CD14-positive monocyte (primary cell): ENCODE data around the gene MORC1. TPM values are rescaled to one million over a fixed set of nuclear protein-coding genes. Genes with fewer than 3 reads are reported as not detected.

Experiments used
- DNase-seq, 3 donors: peaks; one replicate each; pipeline ENCODE4 v3.0.0-alpha.2; 2011 to 2022
- H2AFZ ChIP-seq: 2 replicates; pipeline ENCODE4 v1.6.0; 2012; ENCODE audit warnings: mild to moderate bottlenecking, low read depth, low read length, inconsistent platforms; ENCODE audit not compliant: insufficient read depth, poor library complexity, severe bottlenecking
- H3K27ac ChIP-seq, 2 donors: 1 replicate in 1 of 2; 2 replicates in 1 of 2; pipeline ENCODE4 v1.5.1; 2012 to 2013; ENCODE audit warnings: low read length in 2 of 2, control low read depth in 1 of 2, inconsistent platforms in 1 of 2, low read depth in 1 of 2, mild to moderate bottlenecking in 1 of 2
- H3K27me3 ChIP-seq, 2 donors: one replicate each; pipeline versions ENCODE4 v1.6.0 to v1.6.1; 2011 to 2013; ENCODE audit warnings: low read length in 2 of 2; ENCODE audit not compliant: control insufficient read depth in 2 of 2, insufficient read depth in 2 of 2
- H3K36me3 ChIP-seq, 2 donors: replicated peaks in 1 of 2; 1 replicate in 1 of 2; 2 replicates in 1 of 2; pipeline versions ENCODE4 v1.5.1 to v1.6.1; 2012 to 2013; ENCODE audit warnings: low read length in 2 of 2, control low read depth in 1 of 2, inconsistent platforms in 1 of 2, mild to moderate bottlenecking in 1 of 2; ENCODE audit not compliant: insufficient read depth in 2 of 2, control insufficient read depth in 1 of 2
- H3K4me1 ChIP-seq, 2 donors: 1 replicate in 1 of 2; 2 replicates in 1 of 2; pipeline versions ENCODE4 v1.5.1 to v1.6.1; 2012 to 2013; ENCODE audit warnings: low read length in 2 of 2, control low read depth in 1 of 2, inconsistent platforms in 1 of 2, mild to moderate bottlenecking in 1 of 2, moderate library complexity in 1 of 2; ENCODE audit not compliant: insufficient read depth in 2 of 2, control insufficient read depth in 1 of 2
- H3K4me2 ChIP-seq: replicated peaks from 2 replicates; pipeline ENCODE3; 2012; ENCODE audit warnings: low read length, moderate library complexity, mild to moderate bottlenecking; ENCODE audit not compliant: poor library complexity, severe bottlenecking; ENCODE audit errors: extremely low read depth
- H3K4me3 ChIP-seq, 3 experiments: fragments of 200-600 bp in 1 of 3; sonication (generic) in 1 of 3; replicated peaks in 1 of 3; 1 replicate in 2 of 3; 2 replicates in 1 of 3; pipeline ENCODE4 v1.5.1; 2011 to 2013; ENCODE audit warnings: low read length in 3 of 3, mild to moderate bottlenecking in 3 of 3, control low read depth in 2 of 3, low read depth in 2 of 3, inconsistent platforms in 1 of 3, moderate library complexity in 1 of 3
- H3K79me2 ChIP-seq: 2 replicates; pipeline ENCODE4 v1.6.0; 2012; ENCODE audit warnings: mild to moderate bottlenecking, control low read depth, inconsistent platforms, low read length, moderate library complexity; ENCODE audit not compliant: insufficient read depth
- H3K9ac ChIP-seq: 2 replicates; pipeline ENCODE4 v1.6.0; 2017; ENCODE audit warnings: low read length, mild to moderate bottlenecking; ENCODE audit not compliant: insufficient read depth, poor library complexity, severe bottlenecking
- H3K9me3 ChIP-seq, 2 donors: replicated peaks in 1 of 2; 1 replicate in 1 of 2; 2 replicates in 1 of 2; pipeline versions ENCODE4 v1.5.1 to v1.6.1; 2012 to 2013; ENCODE audit warnings: low read length in 2 of 2, control low read depth in 1 of 2; ENCODE audit not compliant: control insufficient read depth in 1 of 2, insufficient read depth in 1 of 2
- H4K20me1 ChIP-seq: 2 replicates; pipeline ENCODE4 v1.6.0; 2012; ENCODE audit warnings: mild to moderate bottlenecking, low read length, control low read depth, moderate library complexity; ENCODE audit not compliant: insufficient read depth
- H3K27ac Mint-ChIP-seq, 7 donors: one replicate each; pipeline ENCODE4 v1.8.0; 2020; ENCODE audit warnings: mild to moderate bottlenecking in 7 of 7, mixed read lengths in 7 of 7, moderate library complexity in 6 of 7, inconsistent platforms in 2 of 7
- H3K27me3 Mint-ChIP-seq, 3 donors: one replicate each; pipeline ENCODE4 v1.8.0; 2021 to 2022; ENCODE audit warnings: low read depth in 3 of 3, mild to moderate bottlenecking in 3 of 3, mixed read lengths in 3 of 3, moderate library complexity in 3 of 3, inconsistent platforms in 1 of 3
- H3K36me3 Mint-ChIP-seq, 2 donors: one replicate each; pipeline ENCODE4 v1.8.0; 2020; ENCODE audit warnings: mixed read lengths in 2 of 2, inconsistent platforms in 1 of 2, mild to moderate bottlenecking in 1 of 2
- H3K4me1 Mint-ChIP-seq: one replicate; pipeline ENCODE4 v1.8.0; 2020; ENCODE audit warnings: mild to moderate bottlenecking, mixed read lengths
- H3K4me3 Mint-ChIP-seq, 2 donors: one replicate each; pipeline ENCODE4 v1.8.0; 2020; ENCODE audit warnings: mild to moderate bottlenecking in 2 of 2, mixed read lengths in 2 of 2, moderate library complexity in 1 of 2
- H3K9me3 Mint-ChIP-seq, 7 donors: one replicate each; pipeline ENCODE4 v1.8.0; 2020 to 2022; ENCODE audit warnings: mixed read lengths in 7 of 7, mild to moderate bottlenecking in 6 of 7, moderate library complexity in 6 of 7, inconsistent platforms in 2 of 7
- CTCF ChIP-seq: fragments of 200-600 bp; IDR thresholded peaks from one replicate; pipeline ENCODE4 v1.8.0; 2022; ENCODE audit warnings: antibody characterized with exemption, mild to moderate bottlenecking
- intact Hi-C, 2 donors: fragments of 100-400 bp; cut with micrococcal nuclease; formaldehyde crosslinking; loops; one replicate each; pipeline versions ENCODE4 v1.15.0 to v1.15.1; 2023
- polyA plus RNA-seq, 3 donors: library from polyadenylated mRNA; depleted of rRNA in 1 of 3; unstranded in 2 of 3; stranded (reverse) in 1 of 3; fragments of 300-500 nt in 2 of 3; fragments of >200 nt in 1 of 3; fragmentation: Illumina TruSeq in 2 of 3; gene quantifications; 1 replicate in 2 of 3; 2 replicates in 1 of 3; pipeline ENCODE4 v1.2.3, GENCODE V29; 2012 to 2021

The MORC1 gene
- polyA plus RNA-seq, 3 donors = not detected

GRCh38 chr3:109026821-109027220 lies 91.1 kb downstream of the MORC1 start:
- Mint-ChIP-seq H3K36me3 (no peaks in the 10 kb centered on the region), H3K4me1 (no peaks in the 10 kb centered on the region), H3K27me3 (peaks cover 0 to 2% (median 0%) of the 10 kb centered on the region in 3 donors), H3K4me3 (no peak overlapping the region), H3K27ac (no peak overlapping the region), H3K9me3 (no peaks in the 10 kb centered on the region)
- Histone ChIP-seq H3K27ac (no peak overlapping the region), H2AFZ (no peak overlapping the region), H3K4me2 (no peak overlapping the region), H3K79me2 (no peaks in the 10 kb centered on the region), H3K4me3 (no peak overlapping the region), H4K20me1 (no peaks in the 10 kb centered on the region), H3K4me1 (no peaks in the 10 kb centered on the region), H3K27me3 (no peaks in the 10 kb centered on the region), H3K36me3 (no peaks in the 10 kb centered on the region), H3K9me3 (no peaks in the 10 kb centered on the region), H3K9ac (no peak overlapping the region)
- no peak for TF ChIP-seq CTCF
- no peak for DNase-seq
- intact Hi-C loops = no loop called here

- no peak overlapping the region for H3K4me3 ChIP-seq
- peaks cover 0 to 2% (median 0%) of the 10 kb centered on the region in 3 donors for H3K27me3 Mint-ChIP-seq
- H3K27ac Mint-ChIP-seq = no peak overlapping the region
- H3K27ac ChIP-seq = no peak overlapping the region
- no peak for DNase-seq
- no peak for TF ChIP-seq CTCF
- no peak overlapping the region for H3K9ac ChIP-seq
- no peaks in the 10 kb centered on the region for H3K27me3 ChIP-seq
- H3K9me3 ChIP-seq = no peaks in the 10 kb centered on the region
- H3K4me1 ChIP-seq = peaks cover 0 to 3% of the 10 kb centered on the region in 2 donors
- H3K4me1 Mint-ChIP-seq = no peaks in the 10 kb centered on the region
- H3K9me3 Mint-ChIP-seq = no peaks in the 10 kb centered on the region
- H4K20me1 ChIP-seq = no peaks in the 10 kb centered on the region
- no peaks in the 10 kb centered on the region for H3K79me2 ChIP-seq
- H2AFZ ChIP-seq = no peak overlapping the region
- H3K36me3 Mint-ChIP-seq = no peaks in the 10 kb centered on the region
- H3K36me3 ChIP-seq = no peaks in the 10 kb centered on the region
- H3K4me2 ChIP-seq = no peak overlapping the region
- no peak overlapping the region for H3K4me3 Mint-ChIP-seq
- intact Hi-C loops = no loop called here
Observed at GRCh38 chr3:109025896-109026295, 92.0 kb downstream of the MORC1 start.
